Tibial nerve (tissue), 4 donors: ENCODE results near the gene TECPR2. TPM values are rescaled to one million over a fixed set of nuclear protein-coding genes. Genes with fewer than 3 reads are reported as not detected.

Experiments
- DNase-seq, 2 donors: peaks; one replicate each; pipeline ENCODE4 v3.0.0-alpha.2; 2019; ENCODE audit warnings: low spot score in 2 of 2
- H3K27ac ChIP-seq, 4 donors: fragments of 200-600 bp; sonication (generic) in 3 of 4; one replicate each; pipeline ENCODE4 v1.5.1; 2017 to 2019; ENCODE audit warnings: mild to moderate bottlenecking in 1 of 4
- H3K27me3 ChIP-seq, 2 donors: fragments of 200-600 bp; sonication (generic) in 1 of 2; one replicate each; pipeline versions ENCODE4 v1.5.1 to v1.6.0; 2017 to 2019
- H3K36me3 ChIP-seq, 3 donors: fragments of 200-600 bp; sonication (generic); one replicate each; pipeline ENCODE4 v1.5.1; 2018 to 2019
- H3K4me1 ChIP-seq, 4 donors: fragments of 200-600 bp; sonication (generic) in 3 of 4; one replicate each; pipeline ENCODE4 v1.5.1; 2017 to 2019
- H3K4me3 ChIP-seq, 4 donors: fragments of 200-600 bp; sonication (generic) in 3 of 4; one replicate each; pipeline ENCODE4 v1.5.1; 2017 to 2019; ENCODE audit warnings: mild to moderate bottlenecking in 1 of 4, moderate library complexity in 1 of 4
- H3K9me3 ChIP-seq, 4 donors: fragments of 200-600 bp; sonication (generic) in 3 of 4; one replicate each; pipeline ENCODE4 v1.5.1; 2017 to 2019
- EP300 ChIP-seq, 2 donors: sonication (generic); formaldehyde crosslinking; IDR thresholded peaks; one replicate each; pipeline ENCODE4 v1.6.1; 2017; ENCODE audit warnings: antibody characterized with exemption in 2 of 2, mild to moderate bottlenecking in 1 of 2
- POLR2A ChIP-seq, 2 donors: fragments of 450-650 bp; IDR thresholded peaks; one replicate each; pipeline ENCODE4 v1.6.1; 2017; ENCODE audit warnings: antibody characterized with exemption in 2 of 2, mild to moderate bottlenecking in 2 of 2, moderate library complexity in 2 of 2
- WGBS, 2 donors: methylation state at CpG; one replicate each; pipeline ENCODE4 v1.1.5; 2018; 5-methylcytosine and 5-hydroxymethylcytosine counted together
- total RNA-seq, 4 donors: library from RNA; depleted of rRNA; stranded (reverse); fragments of >200 nt; gene quantifications; one replicate each; pipeline ENCODE4 v1.1.0, GENCODE V29; 2016
- TF ChIP-seq, protein P1 (sequence below), 5 experiments: fragments of 200-600 bp in 3 of 5; fragments of 450-650 bp in 2 of 5; sonication (generic) in 3 of 5; IDR thresholded peaks; one replicate each; pipeline ENCODE4 v1.5.1; 2016 to 2019; ENCODE audit warnings: antibody characterized with exemption in 5 of 5, mild to moderate bottlenecking in 3 of 5, moderate library complexity in 2 of 5

Gene TECPR2
- total RNA-seq, 4 donors from 2014 or later, result 21.2 to 77.7 (median 32.8) TPM

DNA sequence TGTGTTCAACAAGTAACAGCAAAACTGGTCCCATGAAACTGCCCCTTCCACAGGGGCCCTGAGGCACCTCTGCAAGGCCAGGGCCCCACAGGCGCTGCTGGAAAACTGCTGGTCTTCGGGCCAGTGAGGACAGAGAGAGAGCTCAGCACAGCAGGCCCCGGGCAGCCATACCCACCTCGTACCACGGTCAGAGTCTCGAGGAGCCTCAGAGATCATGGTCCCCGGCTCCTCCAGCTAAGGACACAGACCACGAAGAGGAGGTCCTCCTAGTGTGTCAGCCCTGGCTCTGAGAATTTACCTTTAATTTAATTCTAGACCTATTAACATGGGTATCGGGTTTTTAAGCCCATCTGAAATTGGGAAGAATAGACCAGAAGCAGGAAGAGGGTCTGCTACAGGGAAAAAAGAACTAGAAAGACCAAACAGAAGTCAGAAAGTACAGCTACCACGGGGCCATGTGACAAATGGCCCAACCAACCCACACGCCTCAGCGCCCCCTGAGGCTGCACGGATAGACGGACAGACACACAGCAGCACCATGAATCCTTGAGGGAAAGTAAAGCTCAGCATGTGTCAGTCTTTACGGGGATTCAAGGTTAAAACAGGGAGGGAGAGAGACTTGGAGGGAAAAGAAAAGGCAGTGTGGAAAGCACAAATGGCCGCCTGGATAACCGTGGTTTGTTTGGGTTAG, 123.9 kb downstream of the TECPR2 start:
- H3K36me3 ChIP-seq, result peaks cover 0 to 21% (median 0%) of the 10 kb centered on the region in 3 donors
- H3K27ac ChIP-seq, result peak overlapping the region in 1 of 4 donors; percentile 47
- no peak for TF ChIP-seq POLR2A (IDR thresholded peaks at IDR 0.05)
- no peak for TF ChIP-seq EP300 (IDR thresholded peaks at IDR 0.05)
- TF ChIP-seq, protein P1, sequence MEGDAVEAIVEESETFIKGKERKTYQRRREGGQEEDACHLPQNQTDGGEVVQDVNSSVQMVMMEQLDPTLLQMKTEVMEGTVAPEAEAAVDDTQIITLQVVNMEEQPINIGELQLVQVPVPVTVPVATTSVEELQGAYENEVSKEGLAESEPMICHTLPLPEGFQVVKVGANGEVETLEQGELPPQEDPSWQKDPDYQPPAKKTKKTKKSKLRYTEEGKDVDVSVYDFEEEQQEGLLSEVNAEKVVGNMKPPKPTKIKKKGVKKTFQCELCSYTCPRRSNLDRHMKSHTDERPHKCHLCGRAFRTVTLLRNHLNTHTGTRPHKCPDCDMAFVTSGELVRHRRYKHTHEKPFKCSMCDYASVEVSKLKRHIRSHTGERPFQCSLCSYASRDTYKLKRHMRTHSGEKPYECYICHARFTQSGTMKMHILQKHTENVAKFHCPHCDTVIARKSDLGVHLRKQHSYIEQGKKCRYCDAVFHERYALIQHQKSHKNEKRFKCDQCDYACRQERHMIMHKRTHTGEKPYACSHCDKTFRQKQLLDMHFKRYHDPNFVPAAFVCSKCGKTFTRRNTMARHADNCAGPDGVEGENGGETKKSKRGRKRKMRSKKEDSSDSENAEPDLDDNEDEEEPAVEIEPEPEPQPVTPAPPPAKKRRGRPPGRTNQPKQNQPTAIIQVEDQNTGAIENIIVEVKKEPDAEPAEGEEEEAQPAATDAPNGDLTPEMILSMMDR (IDR thresholded peaks at IDR 0.05), result no peak
- peaks cover 0 to 7% (median 0%) of the 10 kb centered on the region in 4 donors for H3K9me3 ChIP-seq
- WGBS, 2 donors, result 71 to 74% methylated on average over 13 to 17 of the region's 17 CpGs
- no peaks in the 10 kb centered on the region for H3K27me3 ChIP-seq
- no peak for DNase-seq
- no peak overlapping the region for H3K4me3 ChIP-seq
- H3K4me1 ChIP-seq, result peaks cover 0 to 11% (median 0%) of the 10 kb centered on the region in 4 donors

DNA sequence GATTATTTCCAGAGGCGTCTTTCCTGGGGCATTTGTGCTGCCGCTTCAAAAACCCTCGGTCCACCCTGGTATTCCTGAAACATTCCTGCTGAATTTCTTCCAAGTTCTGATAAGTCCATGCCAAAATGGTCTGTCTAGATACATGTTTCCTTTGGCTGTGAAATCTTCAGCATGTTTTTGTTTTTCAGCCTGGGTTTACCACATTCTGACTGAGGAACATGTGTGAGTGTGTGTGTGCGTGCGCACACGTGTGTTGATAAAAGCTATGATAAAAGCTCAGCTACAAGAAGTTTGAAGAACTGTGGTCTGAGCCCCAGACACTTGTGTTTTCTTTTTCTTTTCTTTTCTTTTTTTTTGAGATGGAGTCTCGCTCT, 124.5 kb downstream of the TECPR2 start:
- Histone ChIP-seq H3K9me3 (peaks cover 0 to 5% (median 0%) of the 10 kb centered on the region in 4 donors), H3K4me3 (no peak overlapping the region), H3K36me3 (peaks cover 0 to 16% (median 0%) of the 10 kb centered on the region in 3 donors), H3K4me1 (peaks cover 0 to 11% (median 0%) of the 10 kb centered on the region in 4 donors), H3K27ac (peak overlapping the region in 1 of 4 donors; percentile 47), H3K27me3 (no peaks in the 10 kb centered on the region)
- no peak for DNase-seq
- WGBS, 2 donors, result 63 to 64% methylated on average over 7 of the region's 7 CpGs
- TF ChIP-seq POLR2A (IDR thresholded peaks at IDR 0.05) (no peak), EP300 (IDR thresholded peaks at IDR 0.05) (peak in 1 of 2 donors; percentile 28)
- TF ChIP-seq, protein P1 (IDR thresholded peaks at IDR 0.05), result no peak

GRCh38 chr14:102490456-102490855, 127.7 kb downstream of the TECPR2 start:
- Histone ChIP-seq H3K36me3 (peaks cover 0 to 19% (median 0%) of the 10 kb centered on the region in 3 donors), H3K27me3 (no peaks in the 10 kb centered on the region), H3K4me1 (peaks cover 0 to 11% (median 0%) of the 10 kb centered on the region in 4 donors), H3K4me3 (no peak overlapping the region), H3K27ac (no peak overlapping the region), H3K9me3 (no peaks in the 10 kb centered on the region)
- no peak for DNase-seq
- TF ChIP-seq EP300 (IDR thresholded peaks at IDR 0.05) (no peak), POLR2A (IDR thresholded peaks at IDR 0.05) (no peak)
- TF ChIP-seq, protein P1 (IDR thresholded peaks at IDR 0.05), result no peak
- 75 to 79% methylated on average over 18 of the region's 18 CpGs for WGBS, 2 donors

DNA sequence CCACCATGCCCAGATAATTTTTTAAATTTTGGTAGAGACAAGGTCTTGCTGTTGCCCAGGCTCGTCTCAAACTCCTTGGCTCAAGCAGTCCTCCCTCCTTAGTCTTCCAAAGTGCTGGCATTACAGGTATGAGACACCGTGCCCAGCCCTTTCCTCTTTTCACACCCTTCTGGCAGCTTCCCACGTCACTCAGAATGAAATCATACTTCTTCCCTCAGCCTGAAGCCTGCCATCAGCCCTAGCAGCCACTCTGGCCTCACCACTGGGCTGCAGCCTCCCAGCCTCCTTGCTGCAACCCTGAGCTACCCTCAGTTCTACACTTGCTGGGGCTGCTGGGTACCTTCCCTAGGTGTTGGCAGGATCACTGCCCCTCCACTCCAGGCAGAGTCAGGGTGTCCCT, 128.6 kb downstream of the TECPR2 start:
- Histone ChIP-seq H3K4me3 (no peak overlapping the region), H3K27me3 (no peaks in the 10 kb centered on the region), H3K36me3 (peaks cover 0 to 23% (median 0%) of the 10 kb centered on the region in 3 donors), H3K9me3 (no peaks in the 10 kb centered on the region), H3K27ac (no peak overlapping the region), H3K4me1 (peaks cover 0 to 10% (median 0%) of the 10 kb centered on the region in 4 donors)
- TF ChIP-seq POLR2A (IDR thresholded peaks at IDR 0.05) (no peak), EP300 (IDR thresholded peaks at IDR 0.05) (no peak)
- TF ChIP-seq, protein P1 (IDR thresholded peaks at IDR 0.05), result no peak
- 80 to 86% methylated on average over 3 of the region's 3 CpGs for WGBS, 2 donors
- DNase-seq, result no peak

DNA sequence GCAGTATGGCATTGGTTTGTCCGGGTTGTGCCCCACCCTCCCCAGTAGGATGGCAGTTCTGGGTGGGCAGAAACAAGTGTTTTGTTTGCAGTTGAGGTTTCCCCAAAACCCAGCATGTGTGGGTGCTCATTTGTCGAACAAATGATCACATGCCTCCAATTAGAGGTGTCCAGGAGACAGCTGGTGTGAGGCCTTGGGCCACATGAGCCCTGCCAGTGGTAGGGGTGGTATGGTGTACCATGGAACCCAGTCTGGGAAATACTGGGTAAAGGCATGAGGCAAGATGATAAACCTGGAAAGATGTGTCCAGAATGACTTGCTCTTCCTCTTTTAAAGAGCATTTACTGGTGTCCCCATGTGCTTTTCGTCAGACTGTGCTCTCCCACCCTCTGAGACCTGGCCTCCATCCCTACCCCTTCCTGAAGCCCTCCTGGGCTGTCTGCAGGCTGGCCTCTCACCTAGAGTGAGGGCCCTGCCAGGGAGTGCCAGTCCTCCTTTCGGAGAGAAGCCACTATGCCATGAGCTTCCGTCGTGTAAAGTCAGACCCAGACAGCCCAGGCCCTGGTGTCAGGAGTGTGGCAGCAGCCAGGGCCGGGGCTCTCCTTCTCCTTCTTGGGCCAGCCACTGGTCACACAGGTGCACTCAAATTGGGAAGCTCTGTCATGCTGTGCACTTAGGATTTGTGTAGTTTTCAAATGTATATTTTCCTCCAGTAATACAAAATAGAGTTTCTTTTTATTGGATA, 129.2 kb downstream of the TECPR2 start:
- Histone ChIP-seq H3K4me1 (peaks cover 0 to 4% (median 0%) of the 10 kb centered on the region in 4 donors), H3K4me3 (no peak overlapping the region), H3K27ac (no peak overlapping the region), H3K27me3 (no peaks in the 10 kb centered on the region), H3K9me3 (no peaks in the 10 kb centered on the region), H3K36me3 (peaks cover 0 to 23% (median 0%) of the 10 kb centered on the region in 3 donors)
- DNase-seq, result no peak
- WGBS, 2 donors, result 90 to 92% methylated on average over 7 of the region's 7 CpGs
- TF ChIP-seq POLR2A (IDR thresholded peaks at IDR 0.05), result no peak
- no peak for TF ChIP-seq EP300 (IDR thresholded peaks at IDR 0.05)
- TF ChIP-seq, protein P1 (IDR thresholded peaks at IDR 0.05), result no peak
